AML-193 (cell line): ENCODE results near the gene PPP1R37.

Experiments used
- DNase-seq, 2 experiments: peaks; one replicate each; lab custom pipeline; 2025; lab: John Stamatoyannopoulos, UW

The PPP1R37 gene

GRCh38 chr19:45070861-45071544, 22.0 kb upstream of the PPP1R37 start:
- DNase-seq, result no peak

DNA sequence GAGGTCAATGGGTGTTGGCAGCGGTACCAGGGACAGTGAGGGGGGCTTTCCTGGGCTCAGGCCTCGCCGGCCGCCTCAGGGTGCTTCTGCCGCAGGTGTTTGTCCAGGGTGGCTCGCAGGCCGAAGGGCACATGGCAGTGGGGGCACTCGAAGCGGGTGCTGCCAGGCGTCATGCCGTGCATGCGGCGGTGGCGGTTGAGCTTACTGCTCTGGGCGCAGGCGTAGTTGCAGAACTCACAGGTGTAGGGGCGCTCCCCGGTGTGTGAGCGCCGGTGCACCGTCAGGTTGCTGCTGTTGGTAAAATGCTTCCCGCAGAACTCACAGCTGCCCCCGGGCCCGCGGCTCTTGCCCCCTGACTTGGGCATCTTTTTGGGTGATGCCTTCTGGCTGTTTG, 21.4 kb upstream of the PPP1R37 start:
- DNase-seq, result no peak

GRCh38 chr19:45071969-45072790, 20.8 kb upstream of the PPP1R37 start:
- no peak for DNase-seq

DNA sequence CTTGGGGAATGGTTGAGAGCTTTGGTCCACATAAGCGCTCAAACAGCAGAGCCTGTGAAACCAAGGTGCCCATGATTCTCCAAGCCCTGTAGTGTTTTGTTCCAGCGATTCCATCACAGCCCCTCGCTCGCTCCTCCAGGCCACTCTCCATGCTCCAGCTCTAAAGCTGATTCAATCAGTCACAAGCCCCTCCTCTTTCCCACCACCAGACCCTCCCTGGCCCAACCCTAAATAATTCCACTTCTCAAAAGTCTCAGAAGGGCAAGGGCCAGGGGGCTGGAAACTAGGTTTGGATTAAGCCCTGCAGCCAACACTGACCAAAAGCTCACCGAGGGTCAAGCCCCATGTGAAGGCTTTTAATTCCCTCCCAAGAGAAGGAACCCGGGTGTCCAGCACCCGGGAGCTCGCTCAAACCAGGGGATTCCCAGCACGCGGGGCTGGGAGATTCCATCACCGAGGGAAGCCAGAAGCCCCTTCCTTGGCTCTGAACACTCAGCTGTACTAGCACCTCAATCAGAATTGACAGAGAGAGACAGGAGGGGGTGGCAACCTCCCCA, 18.2 kb upstream of the PPP1R37 start:
- DNase-seq, result no peak

- peak; percentile 83 to 89 for DNase-seq
Measured at GRCh38 chr19:45075301-45076028, 17.5 kb upstream of the PPP1R37 start.

DNA sequence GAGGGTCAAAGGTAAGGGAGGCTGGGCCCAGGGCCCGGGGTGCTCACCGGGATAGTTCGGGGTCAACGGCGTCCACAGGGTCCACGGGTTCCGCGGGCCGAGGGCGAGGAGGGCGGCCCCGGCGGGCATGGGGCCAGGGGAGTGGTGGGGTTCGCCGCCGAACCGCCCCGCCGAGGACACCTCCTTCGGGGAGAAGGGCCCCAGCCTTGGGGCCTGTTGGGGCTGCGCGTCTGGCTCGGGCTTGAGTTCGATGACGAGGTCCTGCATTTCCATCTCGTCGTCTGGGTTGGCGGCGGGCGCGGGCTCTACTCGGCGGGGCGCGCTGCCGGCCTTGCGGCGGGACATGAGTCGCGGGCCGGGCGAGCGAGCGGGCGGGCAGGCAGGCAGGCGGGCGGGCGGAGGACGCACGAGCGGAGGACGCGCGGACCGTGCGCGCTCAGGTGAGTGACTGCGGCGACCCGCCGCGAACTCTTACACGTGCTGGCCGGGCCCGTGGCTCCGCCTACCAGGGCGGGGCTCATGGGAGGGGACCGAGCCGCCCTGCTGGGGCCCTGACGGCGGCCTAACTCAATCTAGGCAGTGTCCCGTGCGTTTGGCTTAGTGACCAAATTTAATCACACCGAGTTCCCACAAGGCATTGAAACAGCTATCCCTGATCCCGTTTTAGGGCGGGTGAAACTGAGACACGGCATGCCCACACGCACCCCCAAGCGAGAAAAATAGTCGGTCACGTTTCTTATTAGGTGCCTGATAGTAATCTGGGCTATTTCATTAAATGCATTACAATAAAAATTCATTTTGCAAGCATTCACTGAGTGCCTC, 16.7 kb upstream of the PPP1R37 start, which contains the start of gene ZNF296:
Gene ZNF296 (minus strand): TSS at position 450 of the 822 bp plus-strand sequence. CDS start 105 bp downstream, at position 345.
- DNase-seq, result peak; percentile 46 to 54

GRCh38 chr19:45076851-45077730, 15.9 kb upstream of the PPP1R37 start:
- no peak for DNase-seq

GRCh38 chr19:45078390-45079062, 14.5 kb upstream of the PPP1R37 start:
- peak in 1 of 2 experiments; percentile 52 for DNase-seq

- DNase-seq, result peak; percentile 54 to 65
Measured at GRCh38 chr19:45079063-45079910, 13.7 kb upstream of the PPP1R37 start, which contains the start of gene GEMIN7. TSS of gene GEMIN7 (plus strand) at chr19:45079260. CDS start at chr19:45090115, 10,855 bp downstream.

GRCh38 chr19:45079911-45080370, 13.0 kb upstream of the PPP1R37 start:
- no peak for DNase-seq

- no peak for DNase-seq
Measured at GRCh38 chr19:45082170-45082569, 10.8 kb upstream of the PPP1R37 start.

DNA sequence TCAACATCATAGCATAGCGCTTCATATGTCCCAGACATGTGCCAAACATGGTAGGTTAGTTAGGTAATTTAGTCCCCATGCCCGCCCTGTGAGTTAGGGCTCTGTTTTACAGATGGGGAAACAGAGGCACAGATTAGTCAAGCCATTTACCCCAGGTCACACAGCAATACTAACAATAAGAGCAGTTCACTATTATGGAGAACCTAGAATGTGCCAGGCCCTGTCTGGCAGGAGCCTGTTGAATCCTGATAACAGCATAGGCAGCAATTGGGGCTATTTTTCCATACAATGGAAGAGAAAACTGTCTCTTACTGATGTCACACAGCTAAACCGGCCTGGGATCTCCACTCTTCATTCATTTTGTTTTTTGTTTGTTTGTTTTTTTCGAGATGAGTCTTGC, 6.5 kb upstream of the PPP1R37 start:
- DNase-seq, result no peak

DNA sequence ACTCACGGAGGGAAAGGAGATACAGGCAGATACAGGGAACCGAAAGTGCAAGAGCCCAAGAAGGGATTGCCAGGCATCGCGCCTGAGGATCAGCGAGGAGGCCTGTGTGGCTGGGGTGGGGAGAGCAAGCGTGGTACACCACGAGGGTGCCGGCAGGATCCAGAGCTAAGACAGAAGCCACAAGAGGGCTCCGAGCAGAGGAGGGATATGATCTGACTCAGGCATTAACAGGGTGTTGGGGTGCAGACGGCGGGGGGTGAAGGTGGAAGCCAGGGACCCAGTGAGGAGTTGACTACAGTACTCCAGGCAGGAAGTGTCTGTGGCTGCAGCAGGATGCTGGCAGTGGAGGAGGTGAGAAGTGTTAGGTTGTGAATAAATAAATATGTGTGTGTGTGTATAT, 5.4 kb upstream of the PPP1R37 start:
- DNase-seq, result no peak

- DNase-seq, result no peak
Measured at GRCh38 chr19:45090034-45090433, 2.9 kb upstream of the PPP1R37 start.

GRCh38 chr19:45090606-45091005, 2.4 kb upstream of the PPP1R37 start:
- DNase-seq, result no peak

GRCh38 chr19:45091031-45091923, 1.7 kb upstream of the PPP1R37 start:
- no peak for DNase-seq

DNA sequence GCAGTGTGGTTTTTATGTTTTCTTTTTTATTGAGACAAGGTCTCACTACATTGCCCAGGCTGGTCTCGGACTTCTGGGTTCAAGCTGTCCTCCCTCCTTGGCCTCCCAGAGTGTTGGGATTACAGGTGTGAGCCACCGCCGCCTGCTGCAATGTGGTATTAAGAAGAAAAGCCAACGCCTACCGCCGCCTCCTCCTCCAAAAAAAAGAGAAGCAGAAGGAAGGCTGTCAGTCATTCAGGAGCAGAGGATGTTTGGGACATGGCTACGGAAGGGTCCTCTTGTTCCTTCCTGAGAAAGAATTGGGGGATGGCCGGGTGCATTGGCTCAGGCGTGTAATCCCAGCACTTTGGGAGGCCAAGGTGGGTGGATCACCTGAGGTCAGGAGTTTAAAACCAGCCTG, 1.2 kb downstream of the PPP1R37 start:
- no peak for DNase-seq

GRCh38 chr19:45094707-45095106, 1.7 kb downstream of the PPP1R37 start:
- no peak for DNase-seq
